CD14-positive monocyte (primary cell): Measurements from ENCODE around the gene PEA15. TPM values are rescaled to one million over a fixed set of nuclear protein-coding genes. Genes with fewer than 3 reads are reported as not detected.

Source experiments
- DNase-seq, 3 donors: peaks; one replicate each; pipeline ENCODE4 v3.0.0-alpha.2; 2011 to 2022
- H2AFZ ChIP-seq: 2 replicates; pipeline ENCODE4 v1.6.0; 2012; ENCODE audit warnings: mild to moderate bottlenecking, low read depth, low read length, inconsistent platforms; ENCODE audit not compliant: insufficient read depth, poor library complexity, severe bottlenecking
- H3K27ac ChIP-seq, 2 donors: 1 replicate in 1 of 2; 2 replicates in 1 of 2; pipeline ENCODE4 v1.5.1; 2012 to 2013; ENCODE audit warnings: low read length in 2 of 2, control low read depth in 1 of 2, inconsistent platforms in 1 of 2, low read depth in 1 of 2, mild to moderate bottlenecking in 1 of 2
- H3K27me3 ChIP-seq, 2 donors: one replicate each; pipeline versions ENCODE4 v1.6.0 to v1.6.1; 2011 to 2013; ENCODE audit warnings: low read length in 2 of 2; ENCODE audit not compliant: control insufficient read depth in 2 of 2, insufficient read depth in 2 of 2
- H3K36me3 ChIP-seq, 2 donors: replicated peaks in 1 of 2; 1 replicate in 1 of 2; 2 replicates in 1 of 2; pipeline versions ENCODE4 v1.5.1 to v1.6.1; 2012 to 2013; ENCODE audit warnings: low read length in 2 of 2, control low read depth in 1 of 2, inconsistent platforms in 1 of 2, mild to moderate bottlenecking in 1 of 2; ENCODE audit not compliant: insufficient read depth in 2 of 2, control insufficient read depth in 1 of 2
- H3K4me1 ChIP-seq, 2 donors: 1 replicate in 1 of 2; 2 replicates in 1 of 2; pipeline versions ENCODE4 v1.5.1 to v1.6.1; 2012 to 2013; ENCODE audit warnings: low read length in 2 of 2, control low read depth in 1 of 2, inconsistent platforms in 1 of 2, mild to moderate bottlenecking in 1 of 2, moderate library complexity in 1 of 2; ENCODE audit not compliant: insufficient read depth in 2 of 2, control insufficient read depth in 1 of 2
- H3K4me2 ChIP-seq: replicated peaks from 2 replicates; pipeline ENCODE3; 2012; ENCODE audit warnings: low read length, moderate library complexity, mild to moderate bottlenecking; ENCODE audit not compliant: poor library complexity, severe bottlenecking; ENCODE audit errors: extremely low read depth
- H3K4me3 ChIP-seq, 3 experiments: fragments of 200-600 bp in 1 of 3; sonication (generic) in 1 of 3; replicated peaks in 1 of 3; 1 replicate in 2 of 3; 2 replicates in 1 of 3; pipeline ENCODE4 v1.5.1; 2011 to 2013; ENCODE audit warnings: low read length in 3 of 3, mild to moderate bottlenecking in 3 of 3, control low read depth in 2 of 3, low read depth in 2 of 3, inconsistent platforms in 1 of 3, moderate library complexity in 1 of 3
- H3K79me2 ChIP-seq: 2 replicates; pipeline ENCODE4 v1.6.0; 2012; ENCODE audit warnings: mild to moderate bottlenecking, control low read depth, inconsistent platforms, low read length, moderate library complexity; ENCODE audit not compliant: insufficient read depth
- H3K9ac ChIP-seq: 2 replicates; pipeline ENCODE4 v1.6.0; 2017; ENCODE audit warnings: low read length, mild to moderate bottlenecking; ENCODE audit not compliant: insufficient read depth, poor library complexity, severe bottlenecking
- H3K9me3 ChIP-seq, 2 donors: replicated peaks in 1 of 2; 1 replicate in 1 of 2; 2 replicates in 1 of 2; pipeline versions ENCODE4 v1.5.1 to v1.6.1; 2012 to 2013; ENCODE audit warnings: low read length in 2 of 2, control low read depth in 1 of 2; ENCODE audit not compliant: control insufficient read depth in 1 of 2, insufficient read depth in 1 of 2
- H4K20me1 ChIP-seq: 2 replicates; pipeline ENCODE4 v1.6.0; 2012; ENCODE audit warnings: mild to moderate bottlenecking, low read length, control low read depth, moderate library complexity; ENCODE audit not compliant: insufficient read depth
- H3K27ac Mint-ChIP-seq, 7 donors: one replicate each; pipeline ENCODE4 v1.8.0; 2020; ENCODE audit warnings: mild to moderate bottlenecking in 7 of 7, mixed read lengths in 7 of 7, moderate library complexity in 6 of 7, inconsistent platforms in 2 of 7
- H3K27me3 Mint-ChIP-seq, 3 donors: one replicate each; pipeline ENCODE4 v1.8.0; 2021 to 2022; ENCODE audit warnings: low read depth in 3 of 3, mild to moderate bottlenecking in 3 of 3, mixed read lengths in 3 of 3, moderate library complexity in 3 of 3, inconsistent platforms in 1 of 3
- H3K36me3 Mint-ChIP-seq, 2 donors: one replicate each; pipeline ENCODE4 v1.8.0; 2020; ENCODE audit warnings: mixed read lengths in 2 of 2, inconsistent platforms in 1 of 2, mild to moderate bottlenecking in 1 of 2
- H3K4me1 Mint-ChIP-seq: one replicate; pipeline ENCODE4 v1.8.0; 2020; ENCODE audit warnings: mild to moderate bottlenecking, mixed read lengths
- H3K4me3 Mint-ChIP-seq, 2 donors: one replicate each; pipeline ENCODE4 v1.8.0; 2020; ENCODE audit warnings: mild to moderate bottlenecking in 2 of 2, mixed read lengths in 2 of 2, moderate library complexity in 1 of 2
- H3K9me3 Mint-ChIP-seq, 7 donors: one replicate each; pipeline ENCODE4 v1.8.0; 2020 to 2022; ENCODE audit warnings: mixed read lengths in 7 of 7, mild to moderate bottlenecking in 6 of 7, moderate library complexity in 6 of 7, inconsistent platforms in 2 of 7
- CTCF ChIP-seq: fragments of 200-600 bp; IDR thresholded peaks from one replicate; pipeline ENCODE4 v1.8.0; 2022; ENCODE audit warnings: antibody characterized with exemption, mild to moderate bottlenecking
- WGBS: methylation state at CpG from one replicate; pipeline ENCODE4 v1.1.5; 2013; ENCODE audit warnings: missing lambda C conversion rate; ENCODE audit not compliant: insufficient coverage; 5-methylcytosine and 5-hydroxymethylcytosine counted together
- intact Hi-C, 2 donors: fragments of 100-400 bp; cut with micrococcal nuclease; formaldehyde crosslinking; loops; one replicate each; pipeline versions ENCODE4 v1.15.0 to v1.15.1; 2023
- polyA plus RNA-seq, 3 donors: library from polyadenylated mRNA; depleted of rRNA in 1 of 3; unstranded in 2 of 3; stranded (reverse) in 1 of 3; fragments of 300-500 nt in 2 of 3; fragments of >200 nt in 1 of 3; fragmentation: Illumina TruSeq in 2 of 3; gene quantifications; 1 replicate in 2 of 3; 2 replicates in 1 of 3; pipeline ENCODE4 v1.2.3, GENCODE V29; 2012 to 2021

The PEA15 gene
- polyA plus RNA-seq, 3 donors = 23.6 to 163 (median 38.1) TPM

- intact Hi-C loops = no loop called here
- peaks cover 0 to 6% (median 1%) of the 10 kb centered on the region in 3 donors for H3K27me3 Mint-ChIP-seq
- no peak overlapping the region for H2AFZ ChIP-seq
- no peak overlapping the region for H3K27ac ChIP-seq
- H3K9me3 Mint-ChIP-seq = no peaks in the 10 kb centered on the region
- H3K4me3 Mint-ChIP-seq = no peak overlapping the region
- H3K79me2 ChIP-seq = no peaks in the 10 kb centered on the region
- H3K9me3 ChIP-seq = no peaks in the 10 kb centered on the region
- H3K36me3 ChIP-seq = no peaks in the 10 kb centered on the region
- no peak overlapping the region for H3K9ac ChIP-seq
- no peaks in the 10 kb centered on the region for H3K27me3 ChIP-seq
- no peaks in the 10 kb centered on the region for H4K20me1 ChIP-seq
- H3K4me2 ChIP-seq = no peak overlapping the region
- WGBS = no CpG with 5 or more reads among the region's 4 CpGs
- no peaks in the 10 kb centered on the region for H3K36me3 Mint-ChIP-seq
- no peak overlapping the region for H3K27ac Mint-ChIP-seq
- DNase-seq = no peak
- TF ChIP-seq CTCF = no peak
- peaks cover 32% of the 10 kb centered on the region for H3K4me1 Mint-ChIP-seq
- H3K4me3 ChIP-seq = no peak overlapping the region
- peaks cover 35 to 36% of the 10 kb centered on the region in 2 donors for H3K4me1 ChIP-seq
Measured at GRCh38 chr1:160158534-160158933, 46.6 kb upstream of the PEA15 start.

GRCh38 chr1:160159846-160160245, 45.3 kb upstream of the PEA15 start:
- Mint-ChIP-seq H3K4me1 (peaks cover 30% of the 10 kb centered on the region), H3K4me3 (no peak overlapping the region), H3K36me3 (no peaks in the 10 kb centered on the region), H3K27ac (no peak overlapping the region), H3K27me3 (peaks cover 0 to 4% (median 3%) of the 10 kb centered on the region in 3 donors), H3K9me3 (no peaks in the 10 kb centered on the region)
- no peak overlapping the region for H3K4me3 ChIP-seq
- no peaks in the 10 kb centered on the region for H3K9me3 ChIP-seq
- no peaks in the 10 kb centered on the region for H3K27me3 ChIP-seq
- intact Hi-C loops = no loop called here
- no peak overlapping the region for H3K9ac ChIP-seq
- TF ChIP-seq CTCF = no peak
- no peak for DNase-seq
- no peaks in the 10 kb centered on the region for H3K79me2 ChIP-seq
- H3K4me1 ChIP-seq = peaks cover 35 to 43% of the 10 kb centered on the region in 2 donors
- H3K4me2 ChIP-seq = no peak overlapping the region
- H4K20me1 ChIP-seq = no peaks in the 10 kb centered on the region
- no peak overlapping the region for H2AFZ ChIP-seq
- H3K27ac ChIP-seq = no peak overlapping the region
- no peaks in the 10 kb centered on the region for H3K36me3 ChIP-seq
